ENCODE measurements around the gene BRICD5.

DNA sequence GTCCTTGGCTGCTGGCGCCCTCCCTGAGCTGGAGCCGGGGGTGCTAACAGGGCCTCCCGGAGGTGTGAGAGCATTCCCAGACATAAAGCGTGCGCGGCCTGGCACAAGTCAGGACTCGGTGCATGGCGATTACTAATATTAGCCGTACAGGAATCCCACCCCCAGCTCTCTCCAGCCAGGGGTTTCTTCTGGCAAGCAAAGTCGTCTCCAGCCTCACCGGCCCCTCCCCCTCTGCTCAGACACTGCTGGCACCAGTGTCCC is 19.3 kb downstream of the BRICD5 start:
- TF ChIP-seq, protein P1, sequence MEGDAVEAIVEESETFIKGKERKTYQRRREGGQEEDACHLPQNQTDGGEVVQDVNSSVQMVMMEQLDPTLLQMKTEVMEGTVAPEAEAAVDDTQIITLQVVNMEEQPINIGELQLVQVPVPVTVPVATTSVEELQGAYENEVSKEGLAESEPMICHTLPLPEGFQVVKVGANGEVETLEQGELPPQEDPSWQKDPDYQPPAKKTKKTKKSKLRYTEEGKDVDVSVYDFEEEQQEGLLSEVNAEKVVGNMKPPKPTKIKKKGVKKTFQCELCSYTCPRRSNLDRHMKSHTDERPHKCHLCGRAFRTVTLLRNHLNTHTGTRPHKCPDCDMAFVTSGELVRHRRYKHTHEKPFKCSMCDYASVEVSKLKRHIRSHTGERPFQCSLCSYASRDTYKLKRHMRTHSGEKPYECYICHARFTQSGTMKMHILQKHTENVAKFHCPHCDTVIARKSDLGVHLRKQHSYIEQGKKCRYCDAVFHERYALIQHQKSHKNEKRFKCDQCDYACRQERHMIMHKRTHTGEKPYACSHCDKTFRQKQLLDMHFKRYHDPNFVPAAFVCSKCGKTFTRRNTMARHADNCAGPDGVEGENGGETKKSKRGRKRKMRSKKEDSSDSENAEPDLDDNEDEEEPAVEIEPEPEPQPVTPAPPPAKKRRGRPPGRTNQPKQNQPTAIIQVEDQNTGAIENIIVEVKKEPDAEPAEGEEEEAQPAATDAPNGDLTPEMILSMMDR (IDR thresholded peaks at IDR 0.05), result no peak
- no peak for TF ChIP-seq EP300 (IDR thresholded peaks at IDR 0.05)
